Endothelial cell (in vitro differentiated cells): ENCODE data around the gene NHS. TPM values are rescaled to one million over a fixed set of nuclear protein-coding genes. Genes with fewer than 3 reads are reported as not detected.

ENCODE experiments used
- DNase-seq: peaks from one replicate; pipeline ENCODE4 v3.0.0; 2021; ENCODE audit warnings: low spot score
- H3K27ac Mint-ChIP-seq: one replicate; pipeline ENCODE4 v1.8.0; 2021; ENCODE audit warnings: mixed read lengths, inconsistent platforms; ENCODE audit not compliant: unreplicated experiment
- H3K27me3 Mint-ChIP-seq: one replicate; pipeline ENCODE4 v1.8.0; 2021; ENCODE audit warnings: mild to moderate bottlenecking, moderate library complexity, mixed read lengths, inconsistent platforms; ENCODE audit not compliant: unreplicated experiment
- H3K36me3 Mint-ChIP-seq: one replicate; pipeline ENCODE4 v1.8.0; 2021; ENCODE audit warnings: mild to moderate bottlenecking, low read depth, mixed read lengths, inconsistent platforms; ENCODE audit not compliant: unreplicated experiment
- H3K4me1 Mint-ChIP-seq: one replicate; pipeline ENCODE4 v1.8.0; 2021; ENCODE audit warnings: mild to moderate bottlenecking, mixed read lengths, inconsistent platforms; ENCODE audit not compliant: unreplicated experiment
- H3K4me3 Mint-ChIP-seq: one replicate; pipeline ENCODE4 v1.8.0; 2021; ENCODE audit warnings: mild to moderate bottlenecking, mixed read lengths, inconsistent platforms; ENCODE audit not compliant: unreplicated experiment
- H3K9me3 Mint-ChIP-seq: one replicate; pipeline ENCODE4 v1.8.0; 2021; ENCODE audit warnings: mixed read lengths, inconsistent platforms; ENCODE audit not compliant: unreplicated experiment
- CTCF ChIP-seq: fragments of 200-600 bp; sonication (generic); IDR thresholded peaks from one replicate; pipeline ENCODE4 v1.5.0; 2021; ENCODE audit warnings: antibody characterized with exemption; ENCODE audit not compliant: unreplicated experiment
- total RNA-seq: library from RNA; stranded (reverse); fragmentation: NEBNext Ultra II Directional; extraction: Animal tissue kit (Norgen Biotek cat#: 25700); gene quantifications from one replicate; pipeline ENCODE4 v1.2.1, GENCODE V29; 2021; ENCODE audit not compliant: unreplicated experiment

Gene NHS
- total RNA-seq, 1 donor from 2014 or later, result 5.3 TPM

- H3K27me3 Mint-ChIP-seq, result no peaks in the 10 kb centered on the region
- no peak overlapping the region for H3K27ac Mint-ChIP-seq
- TF ChIP-seq CTCF, result no peak
- no peak overlapping the region for H3K4me3 Mint-ChIP-seq
- peaks cover 12% of the 10 kb centered on the region for H3K36me3 Mint-ChIP-seq
- H3K4me1 Mint-ChIP-seq, result peaks cover 8% of the 10 kb centered on the region
- DNase-seq, result no peak
- H3K9me3 Mint-ChIP-seq, result no peaks in the 10 kb centered on the region
These were observed 375.4 kb downstream of the NHS start for GRCh38 chrX:17750436-17750835.

DNA sequence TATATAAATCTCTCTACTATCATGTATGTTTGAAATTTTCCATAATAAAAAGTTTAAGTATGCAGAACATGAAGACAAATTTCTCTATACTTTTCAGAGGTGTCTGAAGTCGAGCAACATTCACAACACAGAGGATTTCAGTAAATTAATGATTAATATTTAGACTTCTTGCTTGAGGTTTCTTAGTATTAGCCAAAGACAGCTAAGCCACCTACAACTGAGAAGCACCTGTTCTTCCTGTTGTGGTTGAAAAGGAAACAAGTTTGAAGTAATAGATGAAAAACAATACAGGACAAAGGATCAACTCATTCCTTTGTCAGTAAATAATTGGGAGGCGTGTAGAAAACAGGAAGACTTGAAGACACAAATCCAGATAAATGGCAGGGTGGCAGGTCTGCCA is 383.4 kb downstream of the NHS start:
- H3K27me3 Mint-ChIP-seq, result no peaks in the 10 kb centered on the region
- no peak overlapping the region for H3K27ac Mint-ChIP-seq
- H3K36me3 Mint-ChIP-seq, result no peaks in the 10 kb centered on the region
- no peaks in the 10 kb centered on the region for H3K9me3 Mint-ChIP-seq
- no peak for TF ChIP-seq CTCF
- no peak for DNase-seq
- no peak overlapping the region for H3K4me3 Mint-ChIP-seq
- H3K4me1 Mint-ChIP-seq, result no peaks in the 10 kb centered on the region

GRCh38 chrX:17759990-17760389 is 385.0 kb downstream of the NHS start:
- H3K4me1 Mint-ChIP-seq, result no peaks in the 10 kb centered on the region
- no peaks in the 10 kb centered on the region for H3K9me3 Mint-ChIP-seq
- TF ChIP-seq CTCF, result no peak
- H3K4me3 Mint-ChIP-seq, result no peak overlapping the region
- H3K27me3 Mint-ChIP-seq, result no peaks in the 10 kb centered on the region
- no peak overlapping the region for H3K27ac Mint-ChIP-seq
- DNase-seq, result no peak
- no peaks in the 10 kb centered on the region for H3K36me3 Mint-ChIP-seq

GRCh38 chrX:17767734-17768133 is 392.7 kb downstream of the NHS start:
- Mint-ChIP-seq H3K4me3 (no peak overlapping the region), H3K27me3 (no peaks in the 10 kb centered on the region), H3K27ac (no peak overlapping the region), H3K36me3 (no peaks in the 10 kb centered on the region), H3K4me1 (no peaks in the 10 kb centered on the region), H3K9me3 (no peaks in the 10 kb centered on the region)
- TF ChIP-seq CTCF, result no peak
- no peak for DNase-seq

- no peak overlapping the region for H3K4me3 Mint-ChIP-seq
- H3K36me3 Mint-ChIP-seq, result no peaks in the 10 kb centered on the region
- H3K27me3 Mint-ChIP-seq, result no peaks in the 10 kb centered on the region
- H3K27ac Mint-ChIP-seq, result no peak overlapping the region
- no peak for DNase-seq
- H3K9me3 Mint-ChIP-seq, result no peaks in the 10 kb centered on the region
- TF ChIP-seq CTCF, result no peak
- no peaks in the 10 kb centered on the region for H3K4me1 Mint-ChIP-seq
These were observed 394.0 kb downstream of the NHS start for GRCh38 chrX:17768997-17769396.
